Esophagus muscularis mucosa (tissue), 4 donors: ENCODE measurements around the gene SLC22A16. TPM values are rescaled to one million over a fixed set of nuclear protein-coding genes. Genes with fewer than 3 reads are reported as not detected.
A peak's percentile ranks its signal among the peaks of the same experiment; 100 is the strongest.
"Not testable (repeated sequence)": the region's sequence is repeated elsewhere in the genome, so short reads cannot be mapped to it uniquely, and the experiment has no call there.

Experiments used
- DNase-seq: peaks from one replicate; pipeline ENCODE4 v3.0.0-alpha.2; 2017; ENCODE audit errors: extremely low spot score
- H3K27ac ChIP-seq, 4 donors: fragments of 200-600 bp; sonication (generic); replicated peaks in 1 of 4; 1 replicate in 3 of 4; 2 replicates in 1 of 4; pipeline ENCODE4 v1.5.1; 2016 to 2019; ENCODE audit warnings: mild to moderate bottlenecking in 1 of 4
- H3K27me3 ChIP-seq, 4 donors: fragments of 200-600 bp; sonication (generic); one replicate each; pipeline versions ENCODE4 v1.5.1 to v1.6.0; 2016 to 2019
- H3K36me3 ChIP-seq, 4 donors: fragments of 200-600 bp; sonication (generic); one replicate each; pipeline ENCODE4 v1.5.1; 2016 to 2019
- H3K4me1 ChIP-seq, 4 donors: fragments of 200-600 bp; sonication (generic); one replicate each; pipeline ENCODE4 v1.5.1; 2016 to 2019
- H3K4me3 ChIP-seq, 4 donors: fragments of 200-600 bp; sonication (generic); 1 replicate in 2 of 4; 2 replicates in 2 of 4; pipeline ENCODE4 v1.5.1; 2016 to 2019; ENCODE audit warnings: mild to moderate bottlenecking in 4 of 4, moderate library complexity in 1 of 4
- H3K9me3 ChIP-seq, 4 donors: fragments of 200-600 bp; sonication (generic); 1 replicate in 3 of 4; 2 replicates in 1 of 4; pipeline ENCODE4 v1.5.1; 2016 to 2019
- EP300 ChIP-seq: sonication (generic); formaldehyde crosslinking; IDR thresholded peaks from one replicate; pipeline ENCODE4 v1.6.1; 2017; ENCODE audit warnings: antibody characterized with exemption
- POLR2A ChIP-seq: fragments of 450-650 bp; IDR thresholded peaks from one replicate; pipeline ENCODE4 v1.6.1; 2017; ENCODE audit warnings: antibody characterized with exemption, moderate library complexity, mild to moderate bottlenecking, low read depth
- POLR2AphosphoS5 ChIP-seq, 2 donors: sonication (generic); formaldehyde crosslinking; IDR thresholded peaks; one replicate each; pipeline ENCODE4 v1.6.1; 2017; ENCODE audit warnings: antibody characterized with exemption in 2 of 2
- WGBS: methylation state at CpG from one replicate; pipeline ENCODE4 v1.1.5; 2018; 5-methylcytosine and 5-hydroxymethylcytosine counted together
- intact Hi-C: fragments of 100-400 bp; cut with DNase I; formaldehyde crosslinking; loops from one replicate; pipeline ENCODE4 v1.15.1; 2023
- total RNA-seq, 4 donors: library from RNA; depleted of rRNA; stranded (reverse); fragments of >200 nt; gene quantifications; one replicate each; pipeline versions ENCODE4 v1.1.0 to v1.2.1, GENCODE V29; 2016
- TF ChIP-seq, protein P1 (sequence below), 3 experiments: fragments of 200-600 bp in 2 of 3; fragments of 450-650 bp in 1 of 3; sonication (generic) in 2 of 3; IDR thresholded peaks; one replicate each; pipeline ENCODE4 v1.5.1; 2017 to 2019; ENCODE audit warnings: antibody characterized with exemption in 3 of 3, mild to moderate bottlenecking in 2 of 3, moderate library complexity in 1 of 3

Gene SLC22A16
- total RNA-seq, 4 donors from 2014 or later: 0.50 TPM; not detected in 3

DNA sequence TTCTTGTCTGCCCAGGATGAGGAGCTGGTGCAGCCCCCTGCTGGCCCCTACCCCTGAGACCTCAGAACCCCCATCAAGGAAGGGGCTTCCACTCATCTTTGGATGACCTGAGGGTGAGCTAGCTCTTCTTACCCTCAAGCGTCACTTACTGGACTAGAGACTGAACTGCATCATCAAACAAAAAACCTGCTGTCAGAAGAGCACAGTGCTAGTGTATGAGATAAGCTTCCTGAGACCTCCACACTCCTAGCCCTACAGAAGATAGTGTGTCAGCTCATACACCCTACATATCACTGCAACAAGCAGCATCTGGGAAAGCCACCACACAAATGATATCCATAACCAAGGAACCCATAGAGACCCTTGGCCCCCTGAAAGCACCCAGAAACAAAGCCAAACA, 15.0 kb downstream of the SLC22A16 start:
- Histone ChIP-seq H3K27ac (no peak overlapping the region), H3K4me3 (no peak overlapping the region), H3K9me3 (peaks cover 0 to 35% (median 29%) of the 10 kb centered on the region in 4 donors), H3K36me3 (no peaks in the 10 kb centered on the region), H3K4me1 (no peaks in the 10 kb centered on the region), H3K27me3 (no peaks in the 10 kb centered on the region)
- intact Hi-C loops: no loop called here
- no peak for TF ChIP-seq POLR2A
- TF ChIP-seq, protein P1, sequence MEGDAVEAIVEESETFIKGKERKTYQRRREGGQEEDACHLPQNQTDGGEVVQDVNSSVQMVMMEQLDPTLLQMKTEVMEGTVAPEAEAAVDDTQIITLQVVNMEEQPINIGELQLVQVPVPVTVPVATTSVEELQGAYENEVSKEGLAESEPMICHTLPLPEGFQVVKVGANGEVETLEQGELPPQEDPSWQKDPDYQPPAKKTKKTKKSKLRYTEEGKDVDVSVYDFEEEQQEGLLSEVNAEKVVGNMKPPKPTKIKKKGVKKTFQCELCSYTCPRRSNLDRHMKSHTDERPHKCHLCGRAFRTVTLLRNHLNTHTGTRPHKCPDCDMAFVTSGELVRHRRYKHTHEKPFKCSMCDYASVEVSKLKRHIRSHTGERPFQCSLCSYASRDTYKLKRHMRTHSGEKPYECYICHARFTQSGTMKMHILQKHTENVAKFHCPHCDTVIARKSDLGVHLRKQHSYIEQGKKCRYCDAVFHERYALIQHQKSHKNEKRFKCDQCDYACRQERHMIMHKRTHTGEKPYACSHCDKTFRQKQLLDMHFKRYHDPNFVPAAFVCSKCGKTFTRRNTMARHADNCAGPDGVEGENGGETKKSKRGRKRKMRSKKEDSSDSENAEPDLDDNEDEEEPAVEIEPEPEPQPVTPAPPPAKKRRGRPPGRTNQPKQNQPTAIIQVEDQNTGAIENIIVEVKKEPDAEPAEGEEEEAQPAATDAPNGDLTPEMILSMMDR (IDR thresholded peaks at IDR 0.05): no peak
- no peak for TF ChIP-seq EP300
- TF ChIP-seq POLR2AphosphoS5 (IDR thresholded peaks at IDR 0.05): no peak
- no peak for DNase-seq
- WGBS: 100% methylated on average over 1 of the region's 1 CpG

DNA sequence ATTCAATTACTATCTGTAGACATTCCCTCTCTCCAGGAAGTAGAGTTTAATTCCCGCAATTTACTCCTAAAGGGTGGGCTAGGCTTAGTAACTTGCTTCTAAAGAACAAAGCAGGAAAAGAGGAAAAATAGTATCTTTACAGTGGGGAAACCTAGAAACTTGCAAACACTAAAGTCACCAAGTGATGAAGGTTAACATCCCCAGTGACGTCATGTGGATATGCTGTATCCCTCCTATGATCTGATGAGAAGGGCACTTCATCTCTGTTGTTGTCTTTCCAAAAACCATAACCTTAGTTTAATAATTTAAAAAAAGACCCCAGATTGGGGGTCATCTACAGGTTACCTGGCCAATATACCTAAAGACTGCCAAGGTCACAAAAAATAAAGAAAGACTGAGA, 17.3 kb downstream of the SLC22A16 start:
- intact Hi-C loops: no loop called here
- Histone ChIP-seq H3K36me3 (no peaks in the 10 kb centered on the region), H3K27me3 (no peaks in the 10 kb centered on the region), H3K9me3 (peaks cover 0 to 35% (median 29%) of the 10 kb centered on the region in 4 donors), H3K4me3 (no peak overlapping the region), H3K4me1 (no peaks in the 10 kb centered on the region), H3K27ac (no peak overlapping the region)
- DNase-seq: no peak
- WGBS: 92% methylated on average over 2 of the region's 2 CpGs
- TF ChIP-seq POLR2AphosphoS5 (IDR thresholded peaks at IDR 0.05) (no peak), POLR2A (no peak), EP300 (no peak)
- TF ChIP-seq, protein P1 (IDR thresholded peaks at IDR 0.05): no peak

DNA sequence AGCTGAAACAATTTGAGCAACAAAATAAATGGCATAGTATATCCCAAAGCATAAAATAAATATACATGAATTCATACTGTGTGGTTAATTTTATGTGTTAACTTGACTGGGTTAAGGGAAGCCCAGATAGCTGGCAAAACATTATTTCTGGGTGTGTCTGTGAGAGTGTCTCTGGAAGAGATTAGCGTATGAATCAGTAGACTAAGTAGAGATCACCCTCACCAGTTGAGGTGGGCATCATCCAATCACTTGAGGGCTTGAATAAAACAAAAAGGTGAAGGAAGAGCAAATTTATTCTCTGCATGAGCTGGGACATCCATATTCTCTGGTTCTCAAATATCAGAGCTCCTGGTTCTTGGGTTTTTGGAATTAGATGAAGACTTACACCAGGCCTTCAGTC, 17.9 kb downstream of the SLC22A16 start:
- intact Hi-C loops: no loop called here
- 95% methylated on average over 1 of the region's 1 CpG for WGBS
- DNase-seq: no peak

DNA sequence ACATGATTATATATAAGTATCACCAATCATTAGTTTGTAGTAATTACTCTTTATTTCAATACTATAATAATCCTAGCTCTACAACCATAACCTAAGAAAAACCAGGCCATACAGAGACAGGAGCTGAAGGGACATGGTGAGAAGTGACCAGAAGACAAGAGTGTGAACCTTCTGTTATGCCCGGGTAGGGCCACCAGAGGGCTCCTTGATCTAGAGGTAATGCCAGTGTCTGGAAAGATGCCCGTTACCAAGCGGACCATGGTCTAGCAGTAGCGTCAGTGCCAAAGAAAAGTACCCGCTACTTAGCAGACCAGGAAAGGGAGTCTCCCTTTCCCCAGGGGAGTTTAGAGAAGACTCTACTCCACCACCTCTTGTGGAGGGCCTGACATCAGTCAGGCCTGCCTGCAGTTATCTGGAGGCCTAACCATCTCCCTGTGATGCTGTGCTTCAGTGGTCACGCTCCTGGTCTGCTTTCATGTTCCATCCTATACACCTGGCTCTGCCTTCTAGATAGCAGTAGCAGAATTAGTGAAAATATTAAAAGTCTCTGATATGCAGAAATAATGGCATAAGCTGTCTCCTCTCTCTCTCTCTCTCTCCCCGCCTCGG, 18.7 kb downstream of the SLC22A16 start:
- H3K27me3 ChIP-seq, DNase-seq, intact Hi-C loops, H3K4me3 ChIP-seq, H3K36me3 ChIP-seq, H3K27ac ChIP-seq, H3K4me1 ChIP-seq: not testable (repeated sequence)
- H3K9me3 ChIP-seq: peaks cover 0 to 20% (median 17%) of the 10 kb centered on the region in 4 donors
- 88% methylated on average over 8 of the region's 8 CpGs for WGBS

More for the DNA sequence above, 17.9 kb downstream of the SLC22A16 start:
- Histone ChIP-seq H3K27me3 (no peaks in the 10 kb centered on the region), H3K4me1 (no peaks in the 10 kb centered on the region), H3K9me3 (peaks cover 0 to 28% (median 25%) of the 10 kb centered on the region in 4 donors), H3K4me3 (no peak overlapping the region), H3K36me3 (no peaks in the 10 kb centered on the region), H3K27ac (no peak overlapping the region)
- TF ChIP-seq EP300 (no peak), POLR2AphosphoS5 (IDR thresholded peaks at IDR 0.05) (no peak), POLR2A (no peak)
- TF ChIP-seq, protein P1 (IDR thresholded peaks at IDR 0.05): no peak

GRCh38 chr6:110456694-110457093, 19.7 kb downstream of the SLC22A16 start:
- WGBS: 88% methylated on average over 3 of the region's 3 CpGs
- Histone ChIP-seq H3K4me3 (no peak overlapping the region), H3K9me3 (peaks cover 0 to 11% (median 7%) of the 10 kb centered on the region in 4 donors), H3K36me3 (no peaks in the 10 kb centered on the region), H3K4me1 (no peaks in the 10 kb centered on the region), H3K27ac (no peak overlapping the region), H3K27me3 (no peaks in the 10 kb centered on the region)
- no peak for DNase-seq
- no peak for TF ChIP-seq EP300
- intact Hi-C loops: no loop called here

DNA sequence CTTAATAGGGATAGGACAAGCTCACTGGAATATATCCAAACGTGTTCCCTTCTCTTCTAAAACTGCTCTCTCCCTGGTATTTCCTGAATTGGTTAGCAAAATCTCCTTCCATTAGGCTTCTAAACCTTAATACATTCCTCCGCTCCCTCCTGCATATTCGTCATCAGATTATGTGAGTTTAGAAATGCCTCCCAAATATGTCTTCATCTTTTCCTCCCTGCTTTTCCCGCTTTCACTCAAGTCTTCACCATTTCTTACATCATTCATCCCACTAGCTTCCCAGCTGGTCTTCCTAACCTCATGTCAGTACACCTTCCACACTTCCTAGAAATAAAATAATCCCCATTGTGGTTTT, 26.9 kb downstream of the SLC22A16 start:
- peak; percentile 14 for DNase-seq
- TF ChIP-seq POLR2A (no peak), EP300 (no peak), POLR2AphosphoS5 (IDR thresholded peaks at IDR 0.05) (no peak)
- TF ChIP-seq, protein P1 (IDR thresholded peaks at IDR 0.05): no peak

More for the DNA sequence above, 26.9 kb downstream of the SLC22A16 start:
- Histone ChIP-seq H3K4me3 (no peak overlapping the region), H3K27me3 (no peaks in the 10 kb centered on the region), H3K36me3 (no peaks in the 10 kb centered on the region), H3K9me3 (no peaks in the 10 kb centered on the region), H3K4me1 (no peaks in the 10 kb centered on the region), H3K27ac (no peak overlapping the region)
- intact Hi-C loops: no loop called here
- 66% methylated on average over 4 of the region's 4 CpGs for WGBS
